K562 (cell line): ENCODE measurements around the gene MBNL1. TPM values are rescaled to one million over a fixed set of nuclear protein-coding genes. Genes with fewer than 3 reads are reported as not detected.

Experiments
- ARNT ChIP-seq, 2 experiments: fragments of 450-650 bp; IDR thresholded peaks; 2 replicates each; pipeline ENCODE4 v1.6.1; 2016; ENCODE audit warnings: mild to moderate bottlenecking in 1 of 2
- CBFA2T2 ChIP-seq: fragments of 450-650 bp; conservative IDR thresholded peaks from 2 replicates; pipeline ENCODE4 v1.6.1; 2017; ENCODE audit warnings: mild to moderate bottlenecking
- DPF2 ChIP-seq: fragments of 450-650 bp; IDR thresholded peaks from 2 replicates; pipeline ENCODE4 v1.6.1; 2016
- ERF ChIP-seq: fragments of 450-650 bp; formaldehyde crosslinking; IDR thresholded peaks from 2 replicates; pipeline ENCODE4 v1.4.0; 2020; ENCODE audit warnings: mild to moderate bottlenecking, mixed read lengths
- FOXA1 ChIP-seq: fragments of 450-650 bp; IDR thresholded peaks from 2 replicates; pipeline ENCODE4 v1.6.1; 2016; ENCODE audit warnings: mild to moderate bottlenecking, borderline replicate concordance
- FOXJ3 ChIP-seq: sonication (generic); formaldehyde crosslinking; IDR thresholded peaks from 2 replicates; pipeline ENCODE4 v1.4.0; 2020; ENCODE audit warnings: mild to moderate bottlenecking, missing genetic modification reagents
- HES1 ChIP-seq: fragments of 450-650 bp; IDR thresholded peaks from 2 replicates; pipeline ENCODE4 v1.6.1; 2016; ENCODE audit warnings: low read depth, mild to moderate bottlenecking, moderate library complexity
- HEY1 ChIP-seq: fragments of 250-450 bp; sonication (Bioruptor Pico); IDR thresholded peaks from 2 replicates; pipeline ENCODE4 v1.5.0; 2020; ENCODE audit warnings: mild to moderate bottlenecking, moderate library complexity, borderline replicate concordance
- HOMEZ ChIP-seq: fragments of 250-450 bp; sonication (Bioruptor Pico); IDR thresholded peaks from 2 replicates; pipeline ENCODE4 v1.4.0; 2020; ENCODE audit warnings: mild to moderate bottlenecking, moderate library complexity
- KLF16 ChIP-seq: IDR thresholded peaks from 2 replicates; pipeline ENCODE4 v1.6.1; 2016; ENCODE audit warnings: antibody characterized with exemption
- MECOM ChIP-seq: fragments of 250-450 bp; sonication (Bioruptor Pico); IDR thresholded peaks from 2 replicates; pipeline ENCODE4 v1.8.0; 2022; ENCODE audit warnings: inconsistent platforms
- MEF2A ChIP-seq: IDR thresholded peaks from 2 replicates; pipeline ENCODE4 v1.6.1; 2011; ENCODE audit warnings: low read depth, mild to moderate bottlenecking, low read length, moderate library complexity; ENCODE audit not compliant: control insufficient read depth
- RERE ChIP-seq: sonication (generic); formaldehyde crosslinking; IDR thresholded peaks from 2 replicates; pipeline ENCODE4 v1.8.0; 2023; ENCODE audit warnings: missing genetic modification reagents, mild to moderate bottlenecking, borderline replicate concordance
- SETDB1 ChIP-seq: IDR thresholded peaks from one replicate; pipeline ENCODE4 v1.6.1; 2012; ENCODE audit warnings: low read length, control low read depth, inconsistent platforms
- TAL1 ChIP-seq: fragments of 450-650 bp; IDR thresholded peaks from 2 replicates; pipeline ENCODE4 v1.6.1; 2016; ENCODE audit warnings: mild to moderate bottlenecking
- ZNF12 ChIP-seq: sonication (generic); formaldehyde crosslinking; IDR thresholded peaks from 2 replicates; pipeline ENCODE4 v1.4.0; 2020; ENCODE audit warnings: mild to moderate bottlenecking, missing genetic modification reagents
- ZNF395 ChIP-seq: fragments of 200-800 bp; sonication (Bioruptor generic); IDR thresholded peaks from 2 replicates; pipeline ENCODE4 v1.6.1; 2017; ENCODE audit warnings: missing genetic modification characterization, missing compliant biosample characterization
- ZNF584 ChIP-seq: fragments of 200-800 bp; sonication (Bioruptor generic); IDR thresholded peaks from 2 replicates; pipeline ENCODE4 v1.6.1; 2016; ENCODE audit warnings: low read depth, mild to moderate bottlenecking, missing genetic modification characterization, missing compliant biosample characterization
- ZNF589 ChIP-seq: fragments of 200-800 bp; sonication (Bioruptor generic); IDR thresholded peaks from 2 replicates; pipeline ENCODE4 v1.6.1; 2016; ENCODE audit warnings: low read depth, missing genetic modification characterization, missing compliant biosample characterization
- polyA plus RNA-seq, 8 experiments: library from polyadenylated mRNA; depleted of rRNA in 4 of 8; stranded (reverse) in 5 of 8; unstranded in 3 of 8; fragments of >200 nt; fragmentation: Nextera tagmentation in 2 of 8; fragmentation: Illumina TruSeq in 1 of 8; extraction: Ambion mirVana in 2 of 8; extraction: Trizol in 1 of 8; gene quantifications; 2 replicates each; pipeline versions ENCODE4 v1.2.1 to v1.2.3, GENCODE V29; 2011 to 2014; ENCODE audit warnings: inconsistent platforms in 1 of 8, missing spikeins in 1 of 8
- total RNA-seq, 7 experiments: library from RNA; depleted of rRNA in 6 of 7; stranded (reverse); fragments of >200 nt in 6 of 7; fragmentation: Illumina TruSeq in 2 of 7; extraction: Trizol in 2 of 7; gene quantifications; 2 replicates each; pipeline versions ENCODE4 v1.2.1 to v1.2.3, GENCODE V29; 2011 to 2021; ENCODE audit warnings: low replicate concordance in 1 of 7
- TF ChIP-seq, protein P1 (sequence below): fragments of 450-650 bp; conservative IDR thresholded peaks from 2 replicates; pipeline ENCODE4 v1.6.1; 2016; ENCODE audit warnings: missing genetic modification characterization, low read depth, mild to moderate bottlenecking, missing compliant biosample characterization, moderate library complexity

Gene MBNL1
- total and polyA plus RNA-seq, 9 of the 15 experiments (the other 6 are each of a cell fraction or from before 2014, with no cell fraction given): 70.3 to 243 (median 220) TPM

GRCh38 chr3:152330559-152330958, 61.8 kb downstream of the MBNL1 start (continued):
- TF ChIP-seq RERE (CRISPR knock-in tag) (no peak), MEF2A (no peak), ZNF395 (CRISPR knock-in tag) (no peak), KLF16 (0 out of 2 replicates have a peak, but pooled peaks have one; percentile 35), HEY1 (CRISPR knock-in tag) (no peak), HES1 (no peak), TAL1 (peak; percentile 56), HOMEZ (CRISPR knock-in tag) (no peak), FOXA1 (no peak), FOXJ3 (no peak), ZNF584 (no peak), ERF (no peak), DPF2 (peak; percentile 64; the same call in 1 of the 2 replicates), ZNF589 (CRISPR knock-in tag) (no peak), ZNF12 (CRISPR knock-in tag) (no peak), ARNT (IDR thresholded peaks at IDR 0.05) (no peak), SETDB1 (no peak), CBFA2T2 (peak; percentile 64), MECOM (CRISPR knock-in tag) (no peak)
- TF ChIP-seq, protein P1, sequence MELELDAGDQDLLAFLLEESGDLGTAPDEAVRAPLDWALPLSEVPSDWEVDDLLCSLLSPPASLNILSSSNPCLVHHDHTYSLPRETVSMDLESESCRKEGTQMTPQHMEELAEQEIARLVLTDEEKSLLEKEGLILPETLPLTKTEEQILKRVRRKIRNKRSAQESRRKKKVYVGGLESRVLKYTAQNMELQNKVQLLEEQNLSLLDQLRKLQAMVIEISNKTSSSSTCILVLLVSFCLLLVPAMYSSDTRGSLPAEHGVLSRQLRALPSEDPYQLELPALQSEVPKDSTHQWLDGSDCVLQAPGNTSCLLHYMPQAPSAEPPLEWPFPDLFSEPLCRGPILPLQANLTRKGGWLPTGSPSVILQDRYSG (tag): no peak
